Right kidney (tissue), 1 donor: ENCODE data around the gene HIPK1.

Source experiments
- DNase-seq: peaks from one replicate; pipeline ENCODE4 v3.0.0-alpha.2; 2016

HIPK1 gene

GRCh38 chr1:113913312-113913668 is 15.8 kb upstream of the HIPK1 start:
- DNase-seq, result no peak

GRCh38 chr1:113913887-113914664 is 15.0 kb upstream of the HIPK1 start:
- DNase-seq, result no peak

DNA sequence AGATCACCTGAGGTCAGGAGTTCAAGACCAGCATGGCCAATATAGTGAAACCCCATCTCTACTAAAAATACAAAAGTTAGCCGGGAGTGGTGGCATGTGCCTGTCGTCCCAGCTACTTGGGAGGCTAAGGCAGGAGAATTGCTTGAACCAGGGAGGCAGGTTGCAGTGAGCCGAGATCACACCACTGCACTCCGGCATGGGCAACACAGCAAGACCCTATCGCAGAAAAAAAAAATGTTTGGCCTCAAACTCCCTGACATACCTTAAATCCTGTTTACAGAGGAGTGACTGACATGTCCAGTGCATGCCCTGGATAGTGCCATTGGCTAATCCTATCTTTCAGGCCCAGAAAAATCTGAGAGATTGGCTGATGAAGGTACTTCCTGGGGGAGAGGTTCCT is 12.2 kb upstream of the HIPK1 start:
- DNase-seq, result no peak

DNA sequence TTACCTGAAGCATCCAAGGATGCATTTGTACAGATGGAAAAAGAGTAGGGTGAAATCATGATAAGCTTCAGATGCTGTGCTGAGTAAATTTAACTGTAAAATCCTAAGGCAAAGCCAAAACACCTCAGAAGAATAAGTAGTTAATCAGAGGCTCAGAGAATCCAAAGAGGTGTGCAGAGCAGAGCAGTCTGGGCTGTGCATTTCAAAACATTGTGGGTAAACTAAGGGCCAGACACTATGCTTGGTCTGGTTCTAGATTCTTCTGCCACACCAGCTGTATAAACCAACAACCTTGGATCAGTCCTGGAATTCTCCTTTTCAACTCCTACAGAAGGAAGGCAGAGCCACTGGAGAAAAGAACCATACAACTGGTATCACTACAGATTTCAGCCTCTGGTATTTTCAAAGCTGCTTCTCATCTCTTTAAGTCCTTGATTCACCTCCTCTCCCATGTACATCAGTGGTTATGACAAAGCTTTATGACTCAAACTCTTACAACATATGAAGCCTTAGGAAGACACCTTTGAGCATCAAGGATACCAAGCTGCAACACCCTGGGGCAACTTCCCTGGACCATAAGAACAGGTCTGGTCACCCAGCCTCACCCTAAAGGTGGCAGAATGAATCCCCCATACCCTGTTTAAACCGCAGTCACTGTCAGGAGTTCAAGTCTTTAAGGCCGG is 11.6 kb upstream of the HIPK1 start:
- DNase-seq, result no peak

GRCh38 chr1:113918243-113918642 is 10.9 kb upstream of the HIPK1 start:
- no peak for DNase-seq

- DNase-seq, result no peak
Observed at GRCh38 chr1:113922957-113923356, 6.2 kb upstream of the HIPK1 start.

DNA sequence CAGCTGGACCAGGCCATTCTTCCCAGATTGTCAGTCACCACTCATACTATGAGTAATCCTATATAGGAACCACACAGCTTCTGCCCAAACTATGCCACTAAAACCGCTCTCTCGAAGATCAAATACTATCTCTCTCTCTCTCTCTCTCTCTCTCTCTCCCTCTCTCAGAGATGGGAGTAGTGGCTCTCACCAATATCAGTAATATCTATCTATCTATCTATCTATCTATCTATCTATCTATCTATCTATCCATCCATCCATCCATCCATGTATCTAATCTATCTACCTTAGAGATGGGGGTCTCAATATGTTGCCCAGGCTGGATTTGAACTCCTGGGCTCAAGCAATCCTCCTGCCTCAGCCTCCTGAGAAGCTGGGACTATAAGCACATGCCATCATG is 4.7 kb upstream of the HIPK1 start:
- no peak for DNase-seq

DNA sequence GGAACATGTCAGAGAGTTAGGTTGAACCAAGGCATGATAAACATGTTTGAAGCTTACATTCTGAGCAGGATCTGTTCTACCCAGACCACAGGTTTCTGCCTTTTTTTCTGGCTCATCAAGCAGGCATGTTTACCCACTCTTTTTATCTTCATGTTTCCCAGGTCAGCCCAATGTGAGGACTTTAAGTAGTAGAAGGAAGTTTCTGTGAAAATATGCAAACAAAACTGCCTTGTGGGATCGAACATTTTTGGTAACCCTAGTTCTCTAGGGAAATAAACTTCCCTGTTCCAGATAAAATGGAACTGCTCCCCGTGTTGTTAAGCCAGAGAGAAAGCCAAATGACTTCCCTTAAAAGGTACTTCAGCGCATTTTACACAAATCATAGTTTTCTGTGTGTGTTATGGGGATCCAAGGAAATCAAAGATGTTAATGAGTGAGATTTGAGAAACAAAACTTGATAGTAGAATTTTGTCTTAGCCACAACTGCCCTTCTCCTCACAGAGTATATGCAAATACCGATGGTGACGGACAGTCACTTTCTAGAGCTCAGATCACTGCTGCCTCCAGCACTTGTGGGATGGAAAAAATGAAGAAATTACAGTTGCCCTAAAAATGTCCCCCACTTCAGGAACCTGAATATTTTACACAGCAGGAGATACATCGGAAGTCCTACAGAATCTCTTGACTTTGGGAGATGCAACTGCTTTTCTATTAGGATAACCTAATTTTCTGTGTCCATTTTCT is 765 bp upstream of the HIPK1 start:
- no peak for DNase-seq

- DNase-seq, result peak; percentile 84
Observed at GRCh38 chr1:113929750-113930498, 800 bp downstream of the HIPK1 start.

GRCh38 chr1:113930499-113931161 is 1.5 kb downstream of the HIPK1 start:
- no peak for DNase-seq

GRCh38 chr1:113931451-113931851 is 2.3 kb downstream of the HIPK1 start:
- no peak for DNase-seq

DNA sequence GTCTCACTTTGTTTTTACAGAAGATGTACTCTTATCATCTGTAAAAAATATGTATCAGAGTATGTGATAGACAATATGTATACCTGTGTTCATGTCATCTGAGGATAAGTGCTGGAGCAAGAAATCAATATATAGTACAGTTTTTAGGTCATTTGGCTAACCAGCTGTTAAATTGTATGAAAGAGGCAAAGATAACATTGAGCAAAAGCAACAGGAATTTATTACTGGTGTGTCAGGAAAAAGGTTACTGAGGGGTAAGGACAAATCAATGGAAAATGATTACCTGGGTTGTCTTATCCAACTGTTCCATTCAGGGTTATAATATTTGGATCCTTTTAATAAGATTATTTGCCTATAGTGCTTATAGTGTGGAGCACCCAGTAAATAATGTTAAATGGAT is 4.9 kb downstream of the HIPK1 start:
- no peak for DNase-seq

DNA sequence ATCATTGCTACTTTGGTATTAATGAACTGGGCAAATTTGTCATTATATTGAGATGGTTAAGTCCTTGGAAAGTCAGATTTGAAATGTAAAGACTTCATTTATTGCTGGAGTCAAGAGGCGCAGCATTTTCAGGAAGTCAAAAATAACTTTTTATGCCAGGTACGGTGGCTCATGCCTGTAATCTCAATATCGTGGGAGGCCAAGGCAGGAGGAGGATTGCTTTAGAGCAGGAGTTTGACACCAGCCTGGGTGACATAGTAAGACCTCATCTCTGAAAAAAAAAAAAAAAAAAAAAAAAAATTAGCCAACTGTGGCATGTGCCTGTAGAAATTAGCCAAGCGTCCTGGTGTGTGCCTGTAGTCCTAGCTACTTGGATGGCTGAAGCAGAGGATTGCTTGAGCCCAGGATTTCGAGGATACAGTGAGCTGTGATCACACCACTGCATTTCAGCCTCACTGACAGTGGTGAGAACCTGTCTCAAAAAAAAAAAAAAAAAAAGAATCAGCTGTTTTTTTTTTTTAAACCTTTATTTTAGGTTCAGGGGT is 5.5 kb downstream of the HIPK1 start:
- DNase-seq, result no peak

GRCh38 chr1:113935176-113935575 is 6.1 kb downstream of the HIPK1 start:
- no peak for DNase-seq

GRCh38 chr1:113935970-113936369 is 6.8 kb downstream of the HIPK1 start:
- DNase-seq, result no peak

DNA sequence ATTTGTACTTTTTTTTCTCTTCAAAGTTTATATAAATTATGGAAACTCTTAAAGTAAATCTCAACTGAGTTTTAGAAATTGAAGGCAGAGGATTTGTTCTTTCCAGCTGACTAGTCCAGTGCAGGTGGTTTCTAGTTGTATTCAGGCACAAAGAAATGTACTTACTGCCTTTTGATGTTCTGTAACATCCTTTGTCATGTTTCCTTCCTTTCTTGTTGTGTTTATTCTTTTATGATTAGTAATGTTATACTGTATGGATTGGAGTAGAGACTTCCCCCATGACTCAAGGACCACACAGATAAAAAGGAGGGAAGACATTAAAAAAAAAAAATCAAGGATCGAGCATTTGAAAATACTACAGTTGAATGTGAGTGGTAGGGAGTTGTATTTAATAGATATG is 8.0 kb downstream of the HIPK1 start:
- DNase-seq, result no peak

- DNase-seq, result no peak
Observed at GRCh38 chr1:113938192-113938591, 9.1 kb downstream of the HIPK1 start.

- no peak for DNase-seq
Observed at GRCh38 chr1:113940365-113941244, 11.5 kb downstream of the HIPK1 start.

DNA sequence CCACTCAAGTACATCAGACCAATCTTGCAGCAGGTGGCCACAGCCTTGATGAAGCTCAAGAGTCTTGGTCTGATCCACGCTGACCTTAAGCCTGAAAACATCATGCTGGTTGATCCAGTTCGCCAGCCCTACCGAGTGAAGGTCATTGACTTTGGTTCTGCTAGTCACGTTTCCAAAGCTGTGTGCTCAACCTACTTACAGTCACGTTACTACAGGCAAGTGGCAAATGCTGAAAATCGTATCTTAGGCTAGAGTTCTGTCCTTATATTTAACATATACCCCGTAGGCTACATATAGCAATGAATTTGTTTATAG is 12.1 kb downstream of the HIPK1 start:
- no peak for DNase-seq

GRCh38 chr1:113942527-113942926 is 13.4 kb downstream of the HIPK1 start:
- no peak for DNase-seq
